ENCODE results near the gene L2HGDH.
"Not testable (repeated sequence)": the region's sequence is repeated elsewhere in the genome, so short reads cannot be mapped to it uniquely, and the experiment has no call there.

The L2HGDH gene

DNA sequence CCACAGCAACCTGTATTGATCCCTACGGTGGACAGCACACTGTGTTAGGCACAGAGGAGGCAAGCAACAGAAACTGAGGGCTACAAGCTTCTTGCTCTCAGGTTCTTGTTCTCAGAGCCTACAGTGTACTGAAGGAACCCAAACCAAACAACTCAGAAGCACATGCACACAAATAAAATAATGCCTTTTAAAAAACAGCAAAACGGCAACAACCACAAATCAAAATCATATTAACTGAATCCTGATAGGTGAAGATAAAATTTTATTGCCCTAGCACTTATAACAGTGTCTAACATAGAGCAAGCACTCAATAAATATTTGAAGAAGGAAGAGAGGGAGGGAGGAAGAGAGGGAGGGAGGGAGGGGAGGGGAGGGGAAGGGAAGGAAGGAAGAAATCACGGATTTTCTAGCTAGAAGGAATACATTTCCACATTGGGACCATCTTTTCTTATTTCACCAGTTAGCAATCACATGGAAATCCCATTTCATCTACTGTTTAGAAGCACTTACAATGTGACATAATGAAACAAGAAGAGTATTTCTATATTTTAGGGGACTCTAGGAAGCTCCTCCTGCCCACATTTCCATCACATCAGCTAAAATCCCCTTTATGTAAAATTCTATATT, 27.3 kb upstream of the L2HGDH start:
- DNase-seq (ENCODE audit: low read depth) = no peak

DNA sequence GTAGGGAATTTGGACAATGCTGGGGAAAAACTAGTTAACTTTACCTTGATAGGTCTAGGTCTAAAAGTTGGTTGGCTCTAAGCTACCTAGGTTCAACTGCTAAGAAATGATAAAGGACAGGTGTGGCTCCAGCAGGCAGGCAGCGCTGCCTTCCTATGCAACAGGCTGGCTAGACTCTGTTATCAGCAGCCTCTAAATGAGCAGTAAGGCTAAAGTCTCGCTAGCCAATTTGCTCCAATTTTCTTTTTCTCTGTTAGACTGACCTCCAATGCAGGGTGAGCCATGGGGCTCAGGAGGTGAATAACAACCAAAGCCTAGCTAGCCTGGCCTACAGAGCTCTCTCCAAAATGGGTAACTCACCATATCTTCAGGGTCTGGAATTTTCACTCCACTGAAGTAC, 26.6 kb upstream of the L2HGDH start:
- DNase-seq (ENCODE audit: low read depth) = no peak

DNA sequence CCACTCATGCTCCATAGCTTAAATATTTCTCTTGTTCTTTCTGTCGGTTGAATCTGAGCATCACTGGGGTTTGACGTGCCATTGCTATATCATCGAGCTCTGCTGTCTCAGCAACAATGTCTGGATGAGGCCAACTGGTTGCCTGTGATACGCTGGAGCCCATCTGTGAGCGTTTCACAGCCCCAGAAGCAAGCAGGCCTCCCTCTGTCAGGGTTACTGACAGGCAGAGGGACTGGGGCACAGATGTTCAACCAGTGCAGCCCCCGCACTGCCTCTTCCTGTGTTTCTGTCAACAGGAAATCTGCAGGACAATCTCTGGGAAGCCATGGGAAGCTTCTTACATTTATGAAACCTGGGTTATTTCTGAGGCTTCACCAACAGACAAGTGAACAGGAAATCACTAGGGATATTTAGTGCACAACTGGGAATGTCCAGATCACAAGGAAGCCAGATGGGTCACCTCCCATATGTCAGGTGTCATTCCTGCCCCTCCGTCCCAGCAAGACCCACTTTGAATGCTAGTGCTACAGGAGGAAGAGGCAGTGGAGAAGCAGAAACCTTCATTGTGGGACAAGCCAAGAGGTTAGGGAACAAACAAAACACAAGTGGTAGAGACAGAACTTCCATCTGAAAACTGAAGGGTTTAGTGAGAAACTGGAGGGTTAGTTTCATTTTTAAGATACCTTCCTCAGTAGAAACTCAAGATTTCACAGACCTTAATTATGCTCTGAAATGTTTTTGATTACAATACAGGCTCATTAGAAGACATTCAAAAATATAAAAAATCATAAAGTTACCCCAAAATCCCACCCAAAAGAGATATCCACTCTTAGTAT, 24.2 kb upstream of the L2HGDH start:
- DNase-seq (ENCODE audit: low read depth) = no peak

DNA sequence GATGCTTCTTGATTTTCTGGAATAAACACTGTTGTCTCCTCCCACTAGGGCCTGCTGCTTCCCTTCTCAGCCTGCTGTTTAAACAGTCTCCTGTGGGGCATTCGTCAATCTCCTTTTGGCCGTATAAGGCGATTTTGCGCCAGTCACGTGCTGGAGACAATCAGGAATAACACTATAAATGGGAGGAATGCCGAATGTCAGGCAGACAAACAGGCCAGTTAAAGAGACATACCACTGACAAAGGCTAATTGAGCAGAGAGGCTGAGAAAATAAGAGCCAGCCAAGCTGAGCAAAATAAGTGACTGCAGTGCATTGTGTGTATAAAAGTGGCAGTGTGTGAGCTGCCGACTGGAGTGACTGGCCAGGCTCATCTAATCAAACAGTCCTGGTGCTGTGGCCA, 23.4 kb upstream of the L2HGDH start:
- DNase-seq (ENCODE audit: low read depth) = no peak

DNA sequence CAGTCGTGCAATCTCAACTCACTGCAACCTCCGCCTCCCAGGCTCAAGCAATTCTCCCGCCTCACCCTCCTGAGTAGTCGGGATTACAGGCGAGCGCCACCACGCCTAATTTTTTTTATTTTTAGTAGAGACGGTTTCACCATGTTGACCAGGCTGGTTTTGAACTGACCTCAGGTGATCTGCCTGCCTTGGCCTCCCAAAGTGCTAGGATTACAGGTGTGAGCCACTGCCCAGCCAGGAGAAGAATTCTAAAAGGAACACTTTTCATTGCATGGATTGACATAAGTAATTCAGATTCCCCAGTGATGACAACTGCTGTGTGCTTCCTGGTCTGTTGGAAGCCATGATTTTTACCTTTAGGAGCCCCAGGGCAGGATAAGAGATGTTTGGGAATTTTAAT, 22.2 kb upstream of the L2HGDH start:
- DNase-seq (ENCODE audit: low read depth) = no peak

DNA sequence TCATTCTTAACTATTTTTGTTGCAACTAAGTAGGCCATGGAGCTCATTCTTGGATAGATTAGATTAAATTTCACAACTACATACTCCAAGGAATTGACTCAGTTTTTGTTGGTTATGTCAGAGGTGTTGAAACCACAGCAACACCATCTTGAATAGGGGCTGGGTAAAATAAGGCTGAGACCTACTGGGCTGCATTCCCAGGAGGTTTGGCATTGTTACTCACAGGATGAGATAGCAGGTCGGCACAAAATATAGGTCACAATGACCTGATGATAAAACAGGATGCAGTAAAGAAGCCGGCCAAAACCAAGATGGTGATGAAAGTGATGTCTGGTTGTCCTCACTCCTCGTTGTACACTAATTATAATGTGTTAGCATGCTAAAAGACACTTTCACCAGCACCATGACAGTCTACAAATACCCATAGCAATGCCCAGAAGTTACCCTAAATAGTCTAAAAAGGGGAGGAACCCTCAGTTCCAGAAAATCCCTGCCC, 21.0 kb upstream of the L2HGDH start:
- peak; percentile 71 for DNase-seq (ENCODE audit: low read depth)

DNA sequence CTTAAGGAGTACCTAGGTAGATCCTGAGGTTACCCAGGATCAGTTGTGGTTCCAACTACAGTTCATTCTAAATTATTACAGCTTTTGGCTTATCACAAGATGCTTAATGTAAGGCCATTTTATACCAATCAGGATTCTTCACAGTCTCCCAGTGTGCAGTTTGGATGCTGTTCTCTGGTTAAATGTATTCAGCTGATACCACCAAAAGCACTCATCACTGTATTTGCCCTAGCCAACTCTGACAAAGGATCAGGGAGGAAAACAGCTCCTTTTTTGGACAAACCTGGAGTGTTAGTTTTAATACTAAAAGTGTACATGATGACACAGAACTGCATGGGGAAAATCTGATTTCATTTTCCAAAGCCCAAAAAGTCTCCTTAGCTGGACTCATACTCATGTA, 19.6 kb upstream of the L2HGDH start:
- DNase-seq (ENCODE audit: low read depth) = no peak

DNA sequence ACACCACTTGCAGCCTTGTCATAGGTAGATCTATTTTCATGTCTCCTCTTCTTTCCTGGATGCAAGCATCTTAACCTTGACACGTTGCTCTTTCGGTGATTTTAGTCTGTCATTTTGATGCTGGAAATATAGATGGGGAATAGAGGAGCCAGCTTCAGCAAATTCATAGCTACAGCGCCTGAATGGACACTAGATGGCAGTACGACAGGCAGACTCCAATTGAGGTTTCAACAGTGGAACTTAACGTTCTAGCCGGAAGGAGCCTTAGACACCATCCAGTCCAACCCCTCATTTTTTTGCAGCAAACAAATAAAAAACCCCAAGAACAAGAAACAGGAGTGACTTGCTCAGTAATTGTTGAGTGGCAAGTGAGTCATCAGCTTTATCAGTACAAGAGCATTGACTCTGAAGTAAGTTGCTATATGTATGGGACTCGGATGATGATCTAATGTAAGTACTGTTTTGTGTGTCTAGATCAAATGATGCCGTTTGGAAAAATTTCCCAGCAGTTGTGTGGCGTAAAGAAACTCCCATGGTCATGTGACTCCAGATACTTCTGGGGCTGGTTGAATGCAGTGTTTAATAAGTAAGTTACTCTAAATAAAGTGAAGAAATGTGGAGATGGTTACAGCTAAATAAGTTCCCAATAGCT, 9.1 kb upstream of the L2HGDH start:
- peak; percentile 91 for DNase-seq (ENCODE audit: low read depth)

DNA sequence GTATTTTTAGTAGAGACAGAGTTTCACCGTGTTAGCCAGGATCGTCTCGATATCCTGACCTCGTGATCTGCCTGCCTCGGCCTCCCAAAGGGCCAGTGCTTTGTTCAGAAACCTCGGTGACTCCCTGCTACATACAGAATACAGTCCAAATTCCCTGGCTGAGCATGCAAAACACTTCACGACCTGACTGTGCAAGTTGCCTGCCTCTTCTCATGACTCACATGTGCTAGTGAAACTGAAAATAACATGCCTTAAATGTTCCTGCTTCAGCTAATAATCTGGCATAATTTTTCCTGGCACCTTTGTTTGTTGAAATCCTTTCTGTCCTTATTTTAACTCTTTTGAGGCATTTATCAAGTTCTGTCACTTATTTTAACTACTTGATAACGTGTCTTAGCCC, 8.3 kb upstream of the L2HGDH start:
- DNase-seq (ENCODE audit: low read depth) = peak; percentile 33

DNA sequence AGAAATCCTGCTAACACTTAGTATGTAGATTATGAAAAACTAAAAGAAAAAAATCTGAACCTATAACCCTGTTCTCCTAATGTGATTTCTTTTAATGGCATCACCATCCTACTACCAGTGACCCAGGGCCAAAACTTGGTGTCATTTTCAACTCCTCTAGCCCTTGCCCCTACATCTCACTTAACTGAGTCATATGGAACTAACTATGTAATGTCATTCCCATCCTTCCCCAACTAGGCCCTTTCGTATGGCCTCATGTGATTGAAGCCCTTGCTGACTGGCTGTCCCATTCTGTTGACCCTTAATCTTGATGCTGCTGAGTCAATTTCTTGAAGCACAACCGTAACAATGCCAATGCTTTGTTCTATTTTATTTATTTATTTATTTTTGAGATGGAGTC, 7.7 kb upstream of the L2HGDH start:
- no peak for DNase-seq (ENCODE audit: low read depth)

DNA sequence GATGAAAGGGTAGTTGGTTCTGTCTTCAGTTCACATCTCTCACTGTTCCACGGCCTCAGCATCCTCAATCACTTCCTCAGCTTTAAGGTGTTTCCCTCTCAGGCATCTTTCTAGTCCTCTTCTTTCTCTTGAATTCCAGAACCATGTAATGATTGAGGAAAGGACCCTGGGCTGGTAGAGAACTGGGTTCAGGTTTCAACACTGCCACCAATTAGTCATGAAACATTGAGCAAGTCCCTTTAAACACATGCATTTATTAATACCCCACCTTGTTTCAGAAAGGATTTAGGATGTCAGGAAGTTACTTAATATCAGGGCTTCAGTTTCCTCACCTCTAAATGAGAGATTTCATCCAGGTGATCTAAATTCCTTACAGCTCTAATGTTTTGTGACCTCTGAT, 7.3 kb upstream of the L2HGDH start:
- DNase-seq (ENCODE audit: low read depth) = no peak

DNA sequence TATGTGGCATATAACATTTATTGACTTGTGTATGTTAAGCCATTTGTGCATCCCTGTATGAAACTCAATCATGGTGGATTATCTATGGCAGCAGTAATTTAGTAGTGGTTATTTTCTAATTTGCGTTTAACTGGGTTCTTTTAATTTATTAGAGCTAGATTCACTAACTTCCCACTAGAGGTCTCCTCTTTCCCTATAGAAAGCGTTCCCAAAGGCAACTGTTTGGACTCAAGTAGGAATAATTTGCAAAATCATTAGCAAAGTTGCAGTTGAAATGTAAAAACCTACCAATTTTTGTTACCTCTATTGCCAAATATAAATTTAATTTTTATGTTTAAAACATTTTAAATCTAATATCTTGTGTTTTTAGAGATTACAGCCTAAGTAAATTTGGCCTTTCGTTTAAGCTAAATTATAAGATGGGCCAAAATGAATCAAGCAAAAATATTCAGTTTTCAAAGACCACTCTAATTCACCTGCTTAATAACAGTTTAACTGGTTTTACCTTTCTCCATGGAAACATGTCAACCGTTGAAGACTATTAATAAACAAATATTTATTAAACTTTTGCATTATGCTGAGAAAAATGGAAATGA, 6.1 kb upstream of the L2HGDH start:
- peak; percentile 47 for DNase-seq (ENCODE audit: low read depth)

DNA sequence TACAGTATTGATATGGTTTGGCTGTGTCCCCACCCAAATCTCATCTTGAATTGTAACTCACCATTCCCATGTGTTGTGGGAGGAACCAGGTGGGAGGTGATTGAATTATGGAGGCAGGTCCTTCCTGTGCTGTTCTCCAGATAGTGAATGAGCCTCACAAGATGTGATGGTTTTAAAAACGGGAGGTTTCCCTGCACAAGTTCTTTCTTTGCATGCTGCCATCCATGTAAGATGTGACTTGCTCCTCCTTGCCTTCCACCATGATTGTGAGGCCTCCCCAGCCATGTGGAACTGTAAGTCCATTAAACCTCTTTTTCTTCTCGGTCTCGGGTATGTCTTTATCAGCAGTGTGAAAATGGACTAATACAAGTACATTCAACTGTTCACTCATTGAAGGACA, 2.1 kb upstream of the L2HGDH start:
- DNase-seq (ENCODE audit: low read depth) = not testable (repeated sequence)

DNA sequence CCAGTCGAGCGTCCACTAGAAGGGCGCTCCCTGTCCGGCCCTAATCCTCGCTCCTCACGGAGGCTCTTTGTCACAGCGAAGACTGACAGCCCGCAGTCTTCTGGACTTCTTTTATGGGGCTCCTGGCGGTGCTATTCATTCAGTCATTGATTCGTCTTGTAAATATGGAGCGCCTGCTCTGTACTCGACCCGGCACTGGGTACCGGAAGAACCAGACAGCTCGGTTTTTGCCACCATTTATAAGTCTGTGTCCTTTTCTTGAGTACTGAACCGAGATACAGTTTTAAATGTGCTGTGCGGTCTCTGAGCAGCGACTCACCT, 665 bp upstream of the L2HGDH start:
- DNase-seq (ENCODE audit: low read depth) = no peak

DNA sequence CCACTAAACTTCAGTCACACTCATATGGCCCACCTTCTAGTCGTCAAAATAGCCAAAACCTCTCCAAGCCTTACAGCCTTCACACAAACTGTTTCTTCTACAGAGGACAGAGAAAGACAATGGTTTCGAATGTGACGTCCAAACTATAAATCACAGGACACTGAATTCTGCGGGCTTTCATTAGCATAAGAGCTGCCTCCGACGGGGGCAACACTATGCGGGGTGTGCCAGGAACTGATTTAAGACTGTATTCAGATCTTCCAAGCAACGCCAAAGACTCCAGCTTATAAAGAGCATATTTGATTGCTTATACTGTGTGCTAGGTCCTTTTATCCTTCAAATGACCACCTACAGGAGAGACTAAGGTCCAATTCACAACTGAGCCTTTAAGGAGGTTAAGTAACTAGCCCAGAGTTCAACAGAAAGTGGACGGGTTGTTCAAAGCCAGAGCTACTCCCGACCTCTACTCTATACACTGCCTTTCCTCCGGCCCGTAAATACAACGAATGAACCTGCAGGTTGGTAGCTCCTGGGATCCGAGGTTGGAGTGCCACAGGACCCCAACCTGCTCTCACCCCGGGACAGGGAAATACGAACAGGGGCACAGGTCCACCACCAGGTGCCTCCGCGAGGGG, 575 bp downstream of the L2HGDH start:
- DNase-seq (ENCODE audit: low read depth) = no peak

DNA sequence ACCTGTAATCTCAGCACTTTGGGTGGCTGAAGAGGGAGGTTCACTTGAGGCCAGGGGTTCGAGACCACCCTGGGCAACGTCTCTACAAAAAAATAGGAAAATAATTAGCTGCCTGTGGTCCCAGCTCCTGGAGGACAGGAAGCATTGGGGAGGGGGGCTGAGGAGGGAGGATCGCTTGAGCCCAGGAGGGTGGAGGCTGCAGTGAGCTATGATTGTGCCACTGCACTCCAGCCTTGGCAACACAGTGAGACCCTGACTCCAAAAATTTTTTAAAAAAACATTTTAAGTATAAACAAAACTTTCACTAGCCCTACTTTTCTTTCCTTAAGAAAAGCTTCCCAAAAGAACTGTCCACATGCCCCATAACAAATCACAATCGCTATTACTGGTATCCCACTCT, 1.6 kb downstream of the L2HGDH start:
- DNase-seq (ENCODE audit: low read depth) = no peak

DNA sequence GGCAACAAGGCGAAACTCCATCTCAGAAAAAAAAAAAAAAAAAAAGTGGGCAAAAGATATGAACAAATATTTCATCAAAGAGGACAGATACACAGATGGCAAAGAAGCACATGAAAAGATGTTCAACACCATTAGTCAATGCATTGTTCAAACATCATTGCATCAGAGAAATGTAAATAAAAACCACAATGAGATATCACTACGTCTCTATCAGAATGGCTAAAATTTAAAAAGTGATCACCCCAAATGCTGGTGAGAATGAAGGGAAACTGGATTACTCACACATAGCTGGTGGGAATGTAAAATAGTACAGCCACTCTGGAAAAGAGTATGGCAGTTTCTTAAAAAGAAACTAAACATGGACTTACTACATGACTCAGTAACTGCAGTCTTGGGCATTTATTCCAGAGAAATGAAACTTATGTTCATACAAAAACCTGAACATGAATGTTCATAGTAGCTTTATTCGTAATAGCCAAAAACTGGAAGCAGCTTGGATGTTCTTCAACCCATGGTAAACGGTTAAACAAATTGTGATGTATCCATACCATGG, 3.6 kb downstream of the L2HGDH start:
- DNase-seq (ENCODE audit: low read depth) = no peak

DNA sequence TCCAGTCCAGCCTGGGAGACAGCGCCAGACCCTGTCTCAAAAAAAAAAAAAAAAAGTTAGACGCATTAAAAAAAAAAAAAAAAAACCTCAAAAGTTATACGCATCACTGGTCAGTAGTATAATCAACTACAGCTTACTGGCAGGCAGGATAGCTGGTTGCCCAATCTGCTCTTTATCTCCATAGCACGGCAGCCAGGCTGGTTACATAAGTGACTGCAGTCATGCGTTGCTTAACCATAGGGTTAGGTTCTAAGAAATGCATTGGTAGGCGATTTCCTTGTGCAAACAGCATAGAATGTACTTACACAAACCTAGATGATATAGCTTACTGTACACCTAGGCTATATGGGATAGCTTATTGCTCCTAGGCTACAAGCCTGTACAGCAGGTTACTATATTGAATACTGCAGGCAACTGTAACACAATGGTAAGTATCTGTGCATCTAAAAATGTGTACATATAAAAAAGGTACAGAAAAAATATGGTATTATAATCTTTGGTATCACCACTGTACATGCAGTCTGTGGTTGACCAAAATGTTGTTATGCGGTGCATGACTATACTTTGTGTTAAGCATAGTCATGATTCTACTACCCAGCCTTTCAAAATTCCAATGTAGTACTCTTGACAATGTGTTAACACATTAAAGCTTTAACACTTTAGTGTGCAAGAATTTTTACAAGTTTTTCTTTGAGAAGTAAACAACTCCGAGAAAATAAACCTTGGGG, 8.1 kb downstream of the L2HGDH start:
- no peak for DNase-seq (ENCODE audit: low read depth)

DNA sequence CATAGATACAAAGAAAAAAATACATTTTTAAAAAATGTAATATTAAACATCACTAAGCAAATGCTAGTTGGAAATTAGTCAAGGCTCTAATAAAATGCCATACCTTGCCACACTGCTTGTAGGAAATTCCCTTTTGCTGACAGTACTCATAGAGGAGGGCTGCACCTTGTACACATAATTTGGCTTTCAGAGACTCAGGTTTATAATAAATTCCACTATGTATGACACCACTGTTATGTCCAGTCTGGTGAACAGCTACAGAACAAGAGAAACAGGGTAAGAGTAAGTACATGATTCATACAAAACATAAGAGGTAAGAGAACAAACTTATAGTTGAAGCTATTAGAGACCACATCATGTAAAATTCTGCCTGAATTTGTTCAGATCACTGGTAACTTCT, 10.1 kb downstream of the L2HGDH start:
- DNase-seq (ENCODE audit: low read depth) = no peak

DNA sequence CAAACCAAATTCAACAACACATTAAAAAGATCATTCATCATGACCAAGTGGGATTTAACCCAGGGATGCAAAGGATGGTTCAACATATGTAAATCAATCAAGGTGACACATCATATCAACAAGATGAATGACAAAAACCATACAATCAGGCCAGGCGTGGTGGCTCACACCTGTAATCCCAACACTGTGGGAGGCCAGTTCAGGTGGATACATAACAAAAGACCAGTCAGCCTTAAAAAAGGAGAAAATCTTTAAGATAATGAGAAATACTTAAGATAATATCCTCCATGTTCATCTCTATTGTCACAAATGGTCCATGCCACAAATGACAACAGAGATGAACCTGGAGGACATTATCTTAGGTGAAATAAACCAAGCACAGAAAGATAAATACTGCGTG, 12.4 kb downstream of the L2HGDH start:
- no peak for DNase-seq (ENCODE audit: low read depth)

DNA sequence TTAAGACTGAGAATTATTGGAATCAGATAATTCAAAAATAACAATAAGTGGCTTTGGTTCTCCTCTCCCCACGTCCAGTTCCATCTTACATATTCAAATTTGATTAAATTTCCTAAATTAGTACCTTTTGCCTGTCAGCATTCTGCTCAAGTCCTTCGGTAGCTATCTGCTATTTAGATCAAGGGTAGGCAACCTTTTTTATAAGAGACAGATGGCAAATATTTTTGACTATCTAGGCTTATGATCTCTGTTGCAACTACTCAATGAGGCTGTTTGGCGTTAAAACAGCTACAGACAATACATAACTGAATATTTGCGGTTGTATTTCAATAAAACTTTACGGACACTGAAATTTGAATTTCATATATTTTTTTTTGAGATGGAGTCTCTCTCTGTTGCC, 21.7 kb downstream of the L2HGDH start:
- no peak for DNase-seq (ENCODE audit: low read depth)

DNA sequence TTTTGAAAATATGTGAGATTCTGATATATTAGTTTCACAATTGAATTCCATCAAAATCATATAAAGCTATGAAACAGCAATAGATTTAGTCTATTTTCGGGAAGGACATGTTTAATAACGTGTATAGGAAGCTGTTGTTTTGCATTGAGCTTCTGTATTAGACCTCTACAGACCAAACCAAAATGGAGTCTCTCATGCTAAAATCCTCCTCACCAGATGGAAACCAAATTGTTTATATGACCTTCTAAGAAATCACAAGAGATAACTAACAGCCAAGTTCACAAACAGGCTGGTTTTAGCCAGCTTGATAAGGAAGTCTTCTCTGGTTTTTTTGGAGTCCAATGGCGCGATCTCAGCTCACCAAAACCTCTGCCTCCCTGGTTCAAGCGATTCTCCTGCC, 23.9 kb downstream of the L2HGDH start:
- no peak for DNase-seq (ENCODE audit: low read depth)

All from fibroblast of the conjunctiva (primary cell).